Panc1 (cell line): Measurements from ENCODE around the gene SEMA4D. TPM values are rescaled to one million over a fixed set of nuclear protein-coding genes. Genes with fewer than 3 reads are reported as not detected.

Experiments used
- ATAC-seq: fragments of 200-7000 bp; cut with Tn5 transposase; 2 replicates; pipeline ENCODE4 v1.9.1; 2020; ENCODE audit warnings: mild to moderate bottlenecking, moderate library complexity
- BruUV-seq: library from RNA; stranded (reverse); fragments of 400-500 nt; replicated peaks from 2 replicates; lab custom pipeline; 2021; lab: Mats Ljungman, UMichigan
- CTCF ChIA-PET: fragments of 300-600 bp; sonication (Branson Sonifier 250); formaldehyde crosslinking; loops from one replicate; lab custom pipeline; 2022; ENCODE audit warnings: antibody characterized with exemption; lab: Charles Lee
- POLR2A ChIA-PET: fragments of 300-600 bp; sonication (Branson Sonifier 250); formaldehyde crosslinking; loops from one replicate; lab custom pipeline; 2022; ENCODE audit warnings: antibody characterized with exemption; lab: Charles Lee
- DNase-seq: peaks from one replicate; pipeline ENCODE4 v3.0.0-alpha.2; 2010; ENCODE audit warnings: low read depth, low spot score
- H3K27ac ChIP-seq: 2 replicates; pipeline ENCODE4 v1.5.1; 2011; ENCODE audit warnings: mild to moderate bottlenecking, low read length, inconsistent platforms
- H3K27me3 ChIP-seq: fragments of 200-500 bp; sonication (Bioruptor generic); 2 replicates; pipeline ENCODE4 v1.6.0; 2014; ENCODE audit warnings: low read length, inconsistent platforms; ENCODE audit not compliant: control insufficient read depth, insufficient read depth
- H3K36me3 ChIP-seq: fragments of 200-500 bp; sonication (Bioruptor generic); 2 replicates; pipeline ENCODE4 v1.5.1; 2014; ENCODE audit warnings: inconsistent platforms, mild to moderate bottlenecking, low read length, moderate library complexity; ENCODE audit not compliant: control insufficient read depth, insufficient read depth
- H3K4me1 ChIP-seq: 2 replicates; pipeline ENCODE4 v1.5.1; 2011; ENCODE audit warnings: inconsistent platforms, mild to moderate bottlenecking, low read length, moderate library complexity; ENCODE audit not compliant: control insufficient read depth, insufficient read depth
- H3K4me3 ChIP-seq, 2 experiments: 2 replicates each; pipeline ENCODE4 v1.5.1; 2011 to 2012; ENCODE audit warnings: low read depth in 2 of 2, low read length in 2 of 2, mild to moderate bottlenecking in 2 of 2, inconsistent platforms in 1 of 2, moderate library complexity in 1 of 2
- H3K9me3 ChIP-seq: fragments of 200-500 bp; sonication (Bioruptor generic); 2 replicates; pipeline ENCODE4 v1.5.1; 2014; ENCODE audit warnings: low read depth, mild to moderate bottlenecking, inconsistent platforms, low read length, moderate library complexity; ENCODE audit not compliant: control insufficient read depth, insufficient read depth
- POLR2AphosphoS5 ChIP-seq: IDR thresholded peaks from 2 replicates; pipeline ENCODE4 v1.6.1; 2012; ENCODE audit warnings: mild to moderate bottlenecking, low read depth, low read length, moderate library complexity
- SIN3A ChIP-seq: IDR thresholded peaks from 2 replicates; pipeline ENCODE4 v1.6.1; 2012; ENCODE audit warnings: low read depth, mild to moderate bottlenecking, low read length, moderate library complexity, borderline replicate concordance; ENCODE audit not compliant: insufficient read depth
- TCF7L2 ChIP-seq: IDR thresholded peaks from 2 replicates; pipeline ENCODE4 v1.6.1; 2011; ENCODE audit warnings: mild to moderate bottlenecking, low read depth, low read length, inconsistent platforms
- in situ Hi-C: cut with HindIII; loops from 2 replicates; pipeline ENCODE4 v1.10.0; 2016; ENCODE audit warnings: low sequenced_read_pairs, low pct_unique_long_range_greater_than_20kb
- intact Hi-C: fragments of 100-400 bp; cut with micrococcal nuclease; formaldehyde crosslinking; loops from one replicate; pipeline ENCODE4 v1.10.0; 2022; ENCODE audit not compliant: unreplicated experiment
- total RNA-seq: library from RNA; stranded (reverse); gene quantifications from one replicate; pipeline ENCODE4 v1.2.1, GENCODE V29; 2021; ENCODE audit not compliant: unreplicated experiment
- TF ChIP-seq, protein P1 (sequence below): fragments of 450-650 bp; IDR thresholded peaks from 2 replicates; pipeline ENCODE4 v1.5.1; 2017; ENCODE audit warnings: mild to moderate bottlenecking
- TF ChIP-seq, protein P2 (sequence below), 2 experiments: IDR thresholded peaks; 2 replicates each; pipeline ENCODE4 v1.6.1; 2011 to 2012; ENCODE audit warnings: low read depth in 2 of 2, control low read depth in 1 of 2, low read length in 1 of 2, mild to moderate bottlenecking in 1 of 2, moderate library complexity in 1 of 2; ENCODE audit not compliant: insufficient read depth in 1 of 2

The SEMA4D gene
- total RNA-seq, 1 experiment from 2014 or later = 6.5 TPM

DNA sequence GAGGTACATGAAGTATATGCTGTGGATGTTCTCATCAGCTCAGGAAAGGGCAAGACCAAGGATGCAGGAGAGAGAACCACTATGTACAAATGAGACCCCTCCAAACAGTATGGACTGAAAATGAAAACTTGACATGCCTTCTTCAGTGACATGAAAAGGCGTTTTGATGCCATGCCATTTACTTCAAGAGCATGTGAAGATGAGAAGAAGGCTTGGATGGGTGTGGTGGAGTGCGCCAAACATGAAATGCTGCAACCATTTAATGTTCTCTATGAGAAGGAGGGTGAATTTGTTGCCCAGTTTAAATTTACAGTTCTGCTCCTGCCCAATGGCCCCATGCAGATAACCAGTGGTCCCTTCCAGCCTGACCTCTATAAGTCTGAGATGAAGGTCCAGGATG lies 47.7 kb downstream of the SEMA4D start:
- ATAC-seq (no peak), DNase-seq (no peak)
- H3K4me3 ChIP-seq = no peak overlapping the region
- H3K27ac ChIP-seq = no peak overlapping the region
- POLR2A ChIA-PET = no interaction called here
- intact Hi-C loops (no loop called here), in situ Hi-C loops (no loop called here)
- no peaks in the 10 kb centered on the region for H3K4me1 ChIP-seq
- H3K36me3 ChIP-seq = no peaks in the 10 kb centered on the region
- CTCF ChIA-PET = no interaction called here
- no peaks in the 10 kb centered on the region for H3K27me3 ChIP-seq
- no peaks in the 10 kb centered on the region for H3K9me3 ChIP-seq
- no peak for TF ChIP-seq SIN3A
- BruUV-seq = no TSS peak

DNA sequence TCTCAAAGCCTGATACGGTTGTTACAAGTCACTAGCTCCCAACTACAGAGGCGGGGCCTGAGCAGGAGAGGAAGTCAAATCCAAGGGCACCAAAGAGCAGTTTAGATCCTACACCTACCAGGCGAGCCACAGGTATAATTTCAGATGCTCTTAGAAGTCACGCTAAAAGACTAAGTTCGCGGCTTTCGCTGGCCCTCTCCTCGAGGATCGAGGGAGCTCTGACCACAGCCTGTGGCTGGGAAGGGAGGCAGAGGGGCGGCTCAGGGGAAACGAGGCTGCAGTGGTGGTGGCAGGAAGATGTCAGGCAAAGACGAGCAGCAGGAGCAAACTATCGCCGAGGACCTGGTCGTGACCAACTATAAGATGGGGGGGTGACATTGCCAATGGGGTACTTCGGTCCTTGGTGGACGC lies 48.6 kb downstream of the SEMA4D start:
- TF ChIP-seq SIN3A (no peak), POLR2AphosphoS5 (no peak), TCF7L2 (no peak)
- TF ChIP-seq, protein P1, sequence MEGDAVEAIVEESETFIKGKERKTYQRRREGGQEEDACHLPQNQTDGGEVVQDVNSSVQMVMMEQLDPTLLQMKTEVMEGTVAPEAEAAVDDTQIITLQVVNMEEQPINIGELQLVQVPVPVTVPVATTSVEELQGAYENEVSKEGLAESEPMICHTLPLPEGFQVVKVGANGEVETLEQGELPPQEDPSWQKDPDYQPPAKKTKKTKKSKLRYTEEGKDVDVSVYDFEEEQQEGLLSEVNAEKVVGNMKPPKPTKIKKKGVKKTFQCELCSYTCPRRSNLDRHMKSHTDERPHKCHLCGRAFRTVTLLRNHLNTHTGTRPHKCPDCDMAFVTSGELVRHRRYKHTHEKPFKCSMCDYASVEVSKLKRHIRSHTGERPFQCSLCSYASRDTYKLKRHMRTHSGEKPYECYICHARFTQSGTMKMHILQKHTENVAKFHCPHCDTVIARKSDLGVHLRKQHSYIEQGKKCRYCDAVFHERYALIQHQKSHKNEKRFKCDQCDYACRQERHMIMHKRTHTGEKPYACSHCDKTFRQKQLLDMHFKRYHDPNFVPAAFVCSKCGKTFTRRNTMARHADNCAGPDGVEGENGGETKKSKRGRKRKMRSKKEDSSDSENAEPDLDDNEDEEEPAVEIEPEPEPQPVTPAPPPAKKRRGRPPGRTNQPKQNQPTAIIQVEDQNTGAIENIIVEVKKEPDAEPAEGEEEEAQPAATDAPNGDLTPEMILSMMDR = no peak
- TF ChIP-seq, protein P2, sequence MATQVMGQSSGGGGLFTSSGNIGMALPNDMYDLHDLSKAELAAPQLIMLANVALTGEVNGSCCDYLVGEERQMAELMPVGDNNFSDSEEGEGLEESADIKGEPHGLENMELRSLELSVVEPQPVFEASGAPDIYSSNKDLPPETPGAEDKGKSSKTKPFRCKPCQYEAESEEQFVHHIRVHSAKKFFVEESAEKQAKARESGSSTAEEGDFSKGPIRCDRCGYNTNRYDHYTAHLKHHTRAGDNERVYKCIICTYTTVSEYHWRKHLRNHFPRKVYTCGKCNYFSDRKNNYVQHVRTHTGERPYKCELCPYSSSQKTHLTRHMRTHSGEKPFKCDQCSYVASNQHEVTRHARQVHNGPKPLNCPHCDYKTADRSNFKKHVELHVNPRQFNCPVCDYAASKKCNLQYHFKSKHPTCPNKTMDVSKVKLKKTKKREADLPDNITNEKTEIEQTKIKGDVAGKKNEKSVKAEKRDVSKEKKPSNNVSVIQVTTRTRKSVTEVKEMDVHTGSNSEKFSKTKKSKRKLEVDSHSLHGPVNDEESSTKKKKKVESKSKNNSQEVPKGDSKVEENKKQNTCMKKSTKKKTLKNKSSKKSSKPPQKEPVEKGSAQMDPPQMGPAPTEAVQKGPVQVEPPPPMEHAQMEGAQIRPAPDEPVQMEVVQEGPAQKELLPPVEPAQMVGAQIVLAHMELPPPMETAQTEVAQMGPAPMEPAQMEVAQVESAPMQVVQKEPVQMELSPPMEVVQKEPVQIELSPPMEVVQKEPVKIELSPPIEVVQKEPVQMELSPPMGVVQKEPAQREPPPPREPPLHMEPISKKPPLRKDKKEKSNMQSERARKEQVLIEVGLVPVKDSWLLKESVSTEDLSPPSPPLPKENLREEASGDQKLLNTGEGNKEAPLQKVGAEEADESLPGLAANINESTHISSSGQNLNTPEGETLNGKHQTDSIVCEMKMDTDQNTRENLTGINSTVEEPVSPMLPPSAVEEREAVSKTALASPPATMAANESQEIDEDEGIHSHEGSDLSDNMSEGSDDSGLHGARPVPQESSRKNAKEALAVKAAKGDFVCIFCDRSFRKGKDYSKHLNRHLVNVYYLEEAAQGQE (IDR thresholded peaks at IDR 0.05; ENCODE audit: insufficient read depth in 1 of 2, low read depth in 2 of 2, low read length in 1 of 2) = no peak
- DNase-seq (no peak), ATAC-seq (no peak)
- Histone ChIP-seq H3K4me3 (no peak overlapping the region), H3K27ac (no peak overlapping the region), H3K4me1 (no peaks in the 10 kb centered on the region), H3K9me3 (no peaks in the 10 kb centered on the region), H3K27me3 (no peaks in the 10 kb centered on the region), H3K36me3 (no peaks in the 10 kb centered on the region)
- POLR2A ChIA-PET = no interaction called here
- intact Hi-C loops (no loop called here), in situ Hi-C loops (no loop called here)
- CTCF ChIA-PET = no interaction called here
- no TSS peak for BruUV-seq

DNA sequence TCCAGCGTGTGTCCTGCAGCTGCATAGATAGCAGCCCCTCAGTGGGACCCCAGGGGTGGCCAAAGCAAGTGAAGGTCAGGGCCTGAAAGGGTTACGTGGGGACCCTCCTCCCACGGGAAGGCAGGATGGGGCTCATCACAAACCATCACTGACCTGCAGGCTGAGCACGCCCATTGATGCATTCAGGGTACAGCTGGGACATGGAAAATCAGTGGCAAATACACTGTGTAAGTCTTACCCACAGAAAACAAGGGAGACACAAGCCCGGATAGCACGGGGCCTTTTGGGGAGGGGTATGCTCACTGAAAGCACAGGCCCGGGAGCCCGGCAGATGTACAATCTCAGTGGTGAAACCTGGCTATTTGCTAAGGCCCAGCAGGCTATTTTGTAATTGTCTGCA lies 49.1 kb downstream of the SEMA4D start:
- Histone ChIP-seq H3K4me3 (no peak overlapping the region), H3K27ac (no peak overlapping the region), H3K9me3 (no peaks in the 10 kb centered on the region), H3K4me1 (no peaks in the 10 kb centered on the region), H3K36me3 (no peaks in the 10 kb centered on the region), H3K27me3 (no peaks in the 10 kb centered on the region)
- in situ Hi-C loops (no loop called here), intact Hi-C loops (no loop called here)
- TF ChIP-seq POLR2AphosphoS5 (no peak), TCF7L2 (no peak), SIN3A (no peak)
- TF ChIP-seq, protein P2 (IDR thresholded peaks at IDR 0.05; ENCODE audit: insufficient read depth in 1 of 2, low read depth in 2 of 2, low read length in 1 of 2) = no peak
- TF ChIP-seq, protein P1 = no peak
- POLR2A ChIA-PET = no interaction called here
- ATAC-seq (no peak), DNase-seq (no peak)
- no TSS peak for BruUV-seq
- CTCF ChIA-PET = no interaction called here
